Mesangial cell (primary cell): ENCODE results near the gene OXSR1. TPM values are rescaled to one million over a fixed set of nuclear protein-coding genes. Genes with fewer than 3 reads are reported as not detected.

Experiments used
- total RNA-seq: library from RNA; depleted of rRNA; stranded (reverse); fragments of >200 nt; gene quantifications from 2 replicates; pipeline ENCODE4 v1.2.3, GENCODE V29; 2015

OXSR1 gene
- 20.2 and 31.4 TPM in 2 replicates for total RNA-seq

GRCh38 chr3:38164952-38165721, at the start of gene OXSR1:
TSS of gene OXSR1 (plus strand) at chr3:38165537. CDS start at chr3:38165877, 340 bp downstream.

DNA sequence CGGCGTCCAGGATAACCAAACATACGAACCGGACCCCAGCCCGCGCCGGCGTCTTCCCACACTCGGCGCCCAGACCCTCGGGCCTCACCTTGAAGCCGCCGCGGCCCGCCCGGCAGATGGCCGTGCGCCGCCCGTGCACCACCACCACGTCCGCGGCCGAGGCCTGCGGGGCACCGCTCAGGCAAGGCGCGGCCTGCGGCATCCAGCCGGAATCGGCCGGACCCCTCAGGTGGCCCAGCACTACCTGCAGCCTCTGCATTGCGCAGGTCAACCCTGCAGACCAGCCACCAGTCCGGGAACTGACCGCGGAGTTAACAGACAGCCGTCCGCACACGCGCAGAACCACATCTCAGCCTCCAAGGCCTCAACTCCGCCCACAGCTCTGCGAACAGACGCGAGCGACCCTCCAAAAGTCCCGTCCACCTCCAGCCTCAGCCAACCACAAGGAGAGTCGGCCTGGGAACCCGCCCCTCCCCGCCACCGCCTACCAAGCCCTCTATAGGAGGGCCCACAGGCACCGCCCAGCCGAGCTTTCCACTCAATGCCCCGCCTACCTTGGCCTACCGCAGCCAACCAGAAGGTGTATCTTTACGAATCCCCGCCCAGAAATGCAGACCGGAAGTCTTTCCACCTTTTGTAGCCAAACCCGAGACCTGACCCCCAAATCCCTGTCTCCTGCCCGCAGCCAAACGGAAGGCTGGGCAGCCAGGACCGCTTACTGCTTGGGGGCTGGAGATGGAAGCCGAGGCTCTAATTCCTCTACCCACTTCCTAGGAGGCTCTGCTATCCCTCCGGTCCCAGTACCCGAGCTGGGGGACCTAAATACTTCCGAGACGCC, 28.3 kb upstream of the OXSR1 start, which contains the start of gene ACAA1:
TSS of gene ACAA1 (minus strand) at position 351 of the 838 bp plus-strand sequence. CDS start at position 259, 92 bp downstream.

DNA sequence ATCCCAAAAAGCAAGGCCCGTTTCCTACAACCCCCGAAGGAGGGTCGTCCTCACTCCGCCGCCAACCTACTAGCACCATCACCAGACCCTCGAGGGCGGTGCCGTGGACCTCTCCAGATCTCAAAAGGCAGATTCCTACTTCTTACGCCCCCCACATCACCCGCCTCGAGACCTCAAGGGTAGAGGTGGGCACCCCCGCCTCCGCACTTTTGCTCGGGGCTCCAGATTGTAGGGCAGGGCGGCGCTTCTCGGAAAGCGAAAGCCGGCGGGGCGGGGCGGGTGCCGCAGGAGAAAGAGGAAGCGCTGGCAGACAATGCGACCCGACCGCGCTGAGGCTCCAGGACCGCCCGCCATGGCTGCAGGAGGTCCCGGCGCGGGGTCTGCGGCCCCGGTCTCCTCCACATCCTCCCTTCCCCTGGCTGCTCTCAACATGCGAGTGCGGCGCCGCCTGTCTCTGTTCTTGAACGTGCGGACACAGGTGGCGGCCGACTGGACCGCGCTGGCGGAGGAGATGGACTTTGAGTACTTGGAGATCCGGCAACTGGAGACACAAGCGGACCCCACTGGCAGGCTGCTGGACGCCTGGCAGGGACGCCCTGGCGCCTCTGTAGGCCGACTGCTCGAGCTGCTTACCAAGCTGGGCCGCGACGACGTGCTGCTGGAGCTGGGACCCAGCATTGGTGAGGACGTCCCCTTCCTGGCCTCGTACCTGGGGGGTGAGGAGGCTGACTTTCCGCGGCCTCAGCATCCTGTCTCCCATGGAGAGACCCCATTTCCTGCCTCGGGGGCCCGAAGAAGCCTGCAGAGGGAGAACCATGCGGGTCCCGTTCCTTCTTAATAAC, 26.8 kb upstream of the OXSR1 start, which contains the start of gene MYD88:
TSS of gene MYD88 (plus strand) at position 313 of the 842 bp plus-strand sequence. CDS start at position 353, 40 bp downstream.

DNA sequence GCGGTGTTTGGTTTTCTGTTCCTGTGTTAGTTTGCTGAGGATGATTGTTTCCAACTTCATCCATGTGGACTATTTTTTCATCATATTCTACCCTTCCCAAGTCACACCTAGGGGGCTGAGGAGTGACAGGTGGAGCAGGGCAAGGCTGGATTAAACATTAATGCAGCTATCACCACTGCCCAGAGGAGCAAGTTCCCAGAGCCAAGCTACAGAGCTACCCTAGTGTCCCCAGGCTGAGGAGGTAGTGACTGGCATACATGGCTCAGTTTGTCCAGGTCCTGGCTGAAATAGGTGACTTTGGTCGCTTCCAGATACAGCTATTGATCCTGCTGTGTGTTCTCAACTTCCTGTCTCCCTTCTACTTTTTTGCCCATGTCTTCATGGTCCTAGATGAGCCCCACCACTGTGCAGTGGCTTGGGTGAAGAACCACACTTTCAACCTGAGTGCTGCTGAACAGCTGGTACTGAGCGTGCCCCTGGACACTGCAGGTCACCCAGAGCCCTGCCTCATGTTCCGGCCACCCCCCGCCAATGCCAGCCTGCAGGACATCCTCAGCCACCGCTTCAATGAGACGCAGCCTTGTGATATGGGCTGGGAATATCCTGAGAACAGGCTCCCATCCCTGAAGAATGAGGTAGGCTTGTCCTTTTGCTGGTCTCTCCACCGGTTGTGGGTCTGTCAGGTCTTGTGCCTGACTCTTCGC, 100.4 kb downstream of the OXSR1 start, which contains the start of gene SLC22A13:
TSS of gene SLC22A13 (plus strand) at position 209 of the 704 bp plus-strand sequence. CDS start at position 258, 49 bp downstream.

DNA sequence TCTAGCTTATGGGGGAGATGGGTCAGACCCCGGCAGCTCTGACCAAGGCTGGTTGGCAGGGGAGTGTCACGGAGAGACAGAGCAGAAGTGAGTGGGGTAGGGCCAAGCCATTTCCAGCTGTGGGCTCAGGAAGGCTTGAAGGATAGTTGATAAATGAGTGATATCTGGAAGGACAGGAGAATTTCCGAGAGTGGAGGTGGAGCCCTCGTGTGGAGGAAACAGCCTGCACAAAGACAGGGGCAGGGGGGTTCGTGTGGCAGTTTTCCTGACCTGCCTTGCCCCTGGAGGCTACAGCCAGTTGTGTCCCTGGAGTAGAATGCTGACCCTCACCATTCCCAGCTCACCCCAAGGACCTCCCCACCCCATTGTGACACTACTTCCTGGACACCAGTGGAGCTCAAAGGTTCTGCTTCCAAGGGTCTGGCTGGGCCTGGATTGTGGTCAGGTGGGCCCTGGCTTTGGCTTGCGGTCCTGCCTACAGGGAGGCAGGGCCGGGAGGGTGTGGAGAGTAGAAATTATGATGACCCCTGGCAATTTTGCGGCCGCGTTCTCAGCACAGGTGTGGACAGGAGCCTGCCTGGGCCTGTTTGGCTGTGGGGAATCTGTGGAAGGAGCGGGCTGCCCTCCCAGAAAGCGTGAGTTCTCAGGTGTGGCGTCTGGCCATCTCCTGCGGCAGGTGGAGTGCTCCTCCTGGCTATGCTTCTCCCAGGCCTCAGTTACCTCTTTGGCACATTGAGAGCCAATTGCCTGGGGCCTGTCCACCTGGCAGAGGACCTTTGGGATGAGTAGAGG, 116.8 kb downstream of the OXSR1 start, which contains the start of gene SLC22A14:
TSS of gene SLC22A14 (plus strand) at position 400 of the 792 bp plus-strand sequence. CDS start 23,733 bp downstream, outside the sequence.

Other genes starting within 250 kb of the OXSR1 start
- gene VILL, start 174.8 kb upstream of the OXSR1 start, total RNA-seq, result 3.9 and 8.7 TPM in 2 replicates
- 13.2 and 22.9 TPM in 2 replicates for gene PLCD1, start 135.9 kb upstream of the OXSR1 start, total RNA-seq
- gene DLEC1, start 126.3 kb upstream of the OXSR1 start, total RNA-seq, result 0.13 TPM in 1 of 2 replicates, not detected in the other
- 43.3 and 64.4 TPM in 2 replicates for gene ACAA1, start 28.4 kb upstream of the OXSR1 start, total RNA-seq
- 26.2 and 34.0 TPM in 2 replicates for gene MYD88, start 26.9 kb upstream of the OXSR1 start, total RNA-seq
- gene SLC22A13, start 100.3 kb downstream of the OXSR1 start, total RNA-seq, result 0.13 and 0.16 TPM in 2 replicates
- 0.16 and 0.25 TPM in 2 replicates for gene SLC22A14, start 116.8 kb downstream of the OXSR1 start, total RNA-seq
- 1.0 and 2.0 TPM in 2 replicates for gene XYLB, start 181.2 kb downstream of the OXSR1 start, total RNA-seq